Vagina (tissue), 2 donors: Measurements from ENCODE around the gene ALDH1A1.

Source experiments
- POLR2A ChIP-seq, 2 donors: fragments of 450-650 bp; IDR thresholded peaks; one replicate each; pipeline ENCODE4 v1.6.1; 2017; ENCODE audit warnings: antibody characterized with exemption in 2 of 2, mild to moderate bottlenecking in 2 of 2, moderate library complexity in 2 of 2
- POLR2AphosphoS5 ChIP-seq, 2 donors: sonication (generic); formaldehyde crosslinking; IDR thresholded peaks; one replicate each; pipeline ENCODE4 v1.9.0; 2017; ENCODE audit warnings: antibody characterized with exemption in 2 of 2, mild to moderate bottlenecking in 2 of 2, low read depth in 1 of 2; ENCODE audit not compliant: insufficient read depth in 1 of 2
- TF ChIP-seq, protein P1 (sequence below), 3 experiments: fragments of 450-650 bp in 2 of 3; fragments of 200-600 bp in 1 of 3; sonication (generic) in 1 of 3; IDR thresholded peaks; one replicate each; pipeline ENCODE4 v1.5.1; 2017 to 2019; ENCODE audit warnings: antibody characterized with exemption in 3 of 3, mild to moderate bottlenecking in 2 of 3, moderate library complexity in 2 of 3

DNA sequence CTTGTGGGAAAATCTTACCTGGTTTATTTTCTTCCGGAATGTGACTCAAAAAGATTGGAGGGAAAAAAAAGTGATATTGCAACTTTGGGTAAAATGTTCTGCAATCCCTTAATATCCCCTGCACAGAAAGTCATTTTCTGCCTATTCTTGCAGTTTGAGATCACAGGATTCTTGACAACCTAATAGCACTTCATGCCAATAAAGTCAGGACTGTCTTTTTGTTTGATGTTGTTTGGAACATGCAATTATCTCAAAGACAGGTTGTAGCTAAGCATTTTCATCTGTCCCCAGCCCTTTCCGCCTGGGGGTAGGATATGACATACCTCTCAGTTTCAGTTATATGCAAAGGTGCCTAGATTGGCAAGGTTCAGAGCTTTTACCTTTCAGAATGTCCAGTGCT is 63.9 kb downstream of the ALDH1A1 start:
- TF ChIP-seq, protein P1, sequence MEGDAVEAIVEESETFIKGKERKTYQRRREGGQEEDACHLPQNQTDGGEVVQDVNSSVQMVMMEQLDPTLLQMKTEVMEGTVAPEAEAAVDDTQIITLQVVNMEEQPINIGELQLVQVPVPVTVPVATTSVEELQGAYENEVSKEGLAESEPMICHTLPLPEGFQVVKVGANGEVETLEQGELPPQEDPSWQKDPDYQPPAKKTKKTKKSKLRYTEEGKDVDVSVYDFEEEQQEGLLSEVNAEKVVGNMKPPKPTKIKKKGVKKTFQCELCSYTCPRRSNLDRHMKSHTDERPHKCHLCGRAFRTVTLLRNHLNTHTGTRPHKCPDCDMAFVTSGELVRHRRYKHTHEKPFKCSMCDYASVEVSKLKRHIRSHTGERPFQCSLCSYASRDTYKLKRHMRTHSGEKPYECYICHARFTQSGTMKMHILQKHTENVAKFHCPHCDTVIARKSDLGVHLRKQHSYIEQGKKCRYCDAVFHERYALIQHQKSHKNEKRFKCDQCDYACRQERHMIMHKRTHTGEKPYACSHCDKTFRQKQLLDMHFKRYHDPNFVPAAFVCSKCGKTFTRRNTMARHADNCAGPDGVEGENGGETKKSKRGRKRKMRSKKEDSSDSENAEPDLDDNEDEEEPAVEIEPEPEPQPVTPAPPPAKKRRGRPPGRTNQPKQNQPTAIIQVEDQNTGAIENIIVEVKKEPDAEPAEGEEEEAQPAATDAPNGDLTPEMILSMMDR (IDR thresholded peaks at IDR 0.05): no peak
- TF ChIP-seq POLR2A (IDR thresholded peaks at IDR 0.05) (no peak), POLR2AphosphoS5 (IDR thresholded peaks at IDR 0.05; ENCODE audit: insufficient read depth in 1 of 2, low read depth in 1 of 2) (no peak)
